HTR-8/SVneo (cell line): Measurements from ENCODE around the gene CAND2.
"Not testable (repeated sequence)": the region's sequence is repeated elsewhere in the genome, so short reads cannot be mapped to it uniquely, and the experiment has no call there.

ENCODE experiments used
- DNase-seq: peaks from one replicate; pipeline ENCODE4 v3.0.0; 2011; ENCODE audit warnings: low spot score, mixed read lengths; ENCODE audit not compliant: insufficient read length
- FAIRE-seq: peaks from 2 replicates; lab custom pipeline; 2011; peaks lifted over from hg19 to GRCh38; lab: Jason Lieb, UNC

The CAND2 gene

DNA sequence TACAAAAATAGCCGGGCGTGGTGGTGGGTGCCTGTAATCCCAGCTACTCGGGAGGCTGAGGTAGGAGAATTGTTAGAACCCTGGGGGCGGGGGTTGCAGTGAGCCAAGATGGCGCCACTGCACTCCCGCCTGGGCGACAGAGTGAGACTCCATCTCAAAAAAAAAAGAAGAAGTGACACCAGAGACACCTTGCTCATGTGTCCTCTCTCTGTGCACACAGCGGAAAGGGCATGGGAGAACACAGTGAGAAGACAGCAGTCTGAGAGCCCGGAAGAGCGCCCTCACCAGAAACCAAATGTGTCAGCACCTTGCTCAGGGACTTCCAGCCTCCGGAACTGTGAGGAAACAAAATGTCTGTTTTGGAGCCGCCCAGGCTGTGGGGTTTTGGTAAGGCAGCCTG, 85.4 kb downstream of the CAND2 start:
- not testable (repeated sequence) for DNase-seq, FAIRE-seq

DNA sequence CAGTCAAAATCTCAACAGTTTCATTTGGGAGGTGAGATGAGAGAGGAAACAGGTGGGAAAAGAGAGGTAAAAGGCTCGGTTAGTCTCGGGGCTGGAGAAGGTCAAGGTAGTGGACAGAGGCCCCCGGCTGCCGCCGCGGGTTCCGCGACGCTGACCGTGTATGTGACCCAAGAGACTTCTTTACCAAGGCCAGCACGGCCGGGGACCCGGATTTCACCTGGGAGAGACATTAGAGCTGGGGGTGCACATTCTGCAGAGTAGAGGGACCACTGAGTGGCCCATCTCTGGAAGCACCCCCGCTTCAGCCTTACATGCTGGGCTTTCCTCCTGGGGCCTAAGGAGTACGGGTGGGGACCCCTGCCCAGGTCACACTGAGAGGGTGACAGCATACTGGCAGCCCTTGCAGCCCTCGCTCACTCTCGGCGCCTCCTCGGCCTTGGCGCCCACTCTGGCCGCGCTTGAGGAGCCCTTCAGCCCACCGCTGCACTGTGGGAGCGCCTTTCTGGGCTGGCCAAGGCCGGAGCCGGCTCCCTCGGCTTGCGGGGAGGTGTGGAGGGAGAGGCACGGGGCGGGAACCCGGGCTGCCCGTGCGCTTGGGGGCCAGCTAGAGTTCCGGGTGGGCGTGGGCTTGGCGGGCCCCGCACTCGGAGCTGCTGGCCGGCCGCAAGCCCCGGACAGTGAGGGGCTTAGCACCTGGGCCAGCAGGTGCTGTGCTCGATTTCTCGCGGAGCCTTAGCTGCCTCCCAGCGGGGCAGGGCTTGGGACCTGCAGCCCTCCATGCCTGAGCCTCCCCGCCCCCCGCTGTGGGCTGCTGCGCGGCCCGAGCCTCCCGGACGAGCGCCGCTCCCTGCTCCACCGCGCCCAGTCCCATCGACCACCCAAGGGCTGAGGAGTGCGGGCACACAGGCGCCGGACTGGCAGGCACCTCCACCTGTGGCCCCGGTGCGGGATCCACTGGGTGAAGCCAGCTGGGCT, 86.1 kb downstream of the CAND2 start:
- FAIRE-seq (no peak), DNase-seq (no peak)

DNA sequence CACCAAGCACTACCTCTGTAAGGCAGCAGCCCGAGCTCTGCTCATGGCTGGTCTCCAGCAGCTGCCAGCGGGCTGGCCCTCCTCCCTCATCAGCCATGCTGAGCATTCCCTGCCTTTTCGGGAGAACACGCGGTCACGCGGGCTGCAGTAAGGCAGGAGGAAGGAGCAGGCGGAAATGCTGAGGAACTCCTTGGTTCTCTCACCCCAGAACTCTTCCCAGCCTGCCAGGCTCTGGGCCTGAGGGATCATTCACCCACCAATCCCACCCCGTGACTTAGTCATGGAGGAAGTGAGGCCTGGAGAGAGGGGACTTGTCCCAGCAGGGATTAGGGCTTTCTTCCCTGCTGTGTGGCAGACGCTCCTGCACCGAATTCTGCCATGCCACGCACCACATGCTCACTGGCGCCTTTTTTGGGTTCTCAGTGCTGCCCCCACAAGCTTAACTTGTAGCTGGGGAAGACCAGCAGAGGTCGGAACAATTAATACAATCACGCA, 87.8 kb downstream of the CAND2 start:
- DNase-seq (no peak), FAIRE-seq (no peak)
